SK-N-SH (cell line): ENCODE data around the gene UBE4B. TPM values are rescaled to one million over a fixed set of nuclear protein-coding genes. Genes with fewer than 3 reads are reported as not detected.
A peak's percentile ranks its signal among the peaks of the same experiment; 100 is the strongest.

ENCODE experiments used
- CTCF ChIA-PET: fragments of 300-600, 350-600 bp; formaldehyde crosslinking; extraction: SDS; loops from one replicate; lab custom pipeline; 2021; lab: Yijun Ruan, JAX
- POLR2A ChIA-PET: fragments of 350-600 bp; sonication (Branson Sonifier 250); formaldehyde crosslinking; extraction: SDS; loops from one replicate; lab custom pipeline; 2020; ENCODE audit warnings: antibody characterized with exemption, inconsistent platforms; lab: Yijun Ruan, JAX
- DNase-seq: peaks from one replicate; pipeline ENCODE4 v3.0.0; 2012
- H2AFZ ChIP-seq: fragments of 200-600 bp; sonication (generic); 2 replicates; pipeline ENCODE4 v1.8.1; 2016; ENCODE audit warnings: antibody characterized with exemption, mild to moderate bottlenecking, low read depth
- H3F3A ChIP-seq: fragments of 200-600 bp; sonication (generic); replicated peaks from 2 replicates; pipeline ENCODE3; 2016; ENCODE audit warnings: antibody characterized with exemption, mild to moderate bottlenecking; ENCODE audit not compliant: insufficient read depth
- H3K27ac ChIP-seq, 2 experiments: fragments of 200-500 bp in 1 of 2; fragments of 200-600 bp in 1 of 2; sonication (Bioruptor generic) in 1 of 2; sonication (generic), shearing (Covaris generic) in 1 of 2; 2 replicates each; pipeline versions ENCODE4 v1.5.1 to v1.6.1; 2014 to 2016; ENCODE audit warnings: low read depth in 2 of 2, inconsistent platforms in 1 of 2, low read length in 1 of 2, mild to moderate bottlenecking in 1 of 2, mixed read lengths in 1 of 2
- H3K27me3 ChIP-seq: fragments of 200-600 bp; sonication (generic), shearing (Covaris generic); 2 replicates; pipeline ENCODE4 v1.6.1; 2016; ENCODE audit warnings: mixed run types; ENCODE audit not compliant: insufficient read depth
- H3K36me3 ChIP-seq, 2 experiments: fragments of 200-500 bp in 1 of 2; fragments of 200-600 bp in 1 of 2; sonication (Bioruptor generic) in 1 of 2; sonication (generic) in 1 of 2; replicated peaks in 1 of 2; 2 replicates each; pipeline versions ENCODE3 to v1.5.1; 2014 to 2016; ENCODE audit warnings: low read length in 1 of 2, mild to moderate bottlenecking in 1 of 2; ENCODE audit not compliant: insufficient read depth in 2 of 2, control insufficient read depth in 1 of 2
- H3K4me1 ChIP-seq, 2 experiments: fragments of 200-500 bp in 1 of 2; fragments of 200-600 bp in 1 of 2; sonication (Bioruptor generic) in 1 of 2; sonication (generic), shearing (Covaris generic) in 1 of 2; 2 replicates each; pipeline versions ENCODE4 v1.5.1 to v1.6.1; 2014 to 2016; ENCODE audit warnings: low read depth in 1 of 2, low read length in 1 of 2, mixed run types in 1 of 2; ENCODE audit not compliant: insufficient read depth in 2 of 2, control insufficient read depth in 1 of 2
- H3K4me2 ChIP-seq: fragments of 200-600 bp; sonication (generic), shearing (Covaris generic); 2 replicates; pipeline ENCODE4 v1.6.1; 2017; ENCODE audit warnings: mixed run types
- H3K4me3 ChIP-seq, 2 experiments: fragments of 200-500 bp in 1 of 2; fragments of 200-600 bp in 1 of 2; sonication (Bioruptor generic) in 1 of 2; sonication (generic), shearing (Covaris generic) in 1 of 2; 2 replicates each; pipeline versions ENCODE4 v1.5.1 to v1.8.1; 2014 to 2016; ENCODE audit warnings: low read depth in 2 of 2, inconsistent platforms in 1 of 2, low read length in 1 of 2, mild to moderate bottlenecking in 1 of 2, mixed read lengths in 1 of 2, moderate library complexity in 1 of 2
- H3K79me2 ChIP-seq: fragments of 200-600 bp; sonication (generic); 2 replicates; pipeline ENCODE4 v1.8.1; 2017; ENCODE audit warnings: mild to moderate bottlenecking; ENCODE audit not compliant: insufficient read depth
- H3K9ac ChIP-seq: fragments of 200-600 bp; sonication (generic); 2 replicates; pipeline ENCODE4 v1.6.1; 2017; ENCODE audit warnings: mixed run types
- H3K9me2 ChIP-seq: fragments of 200-600 bp; sonication (generic); 2 replicates; pipeline ENCODE4 v1.6.1; 2017; ENCODE audit warnings: mixed run types
- H3K9me3 ChIP-seq: fragments of 200-600 bp; sonication (generic); 2 replicates; pipeline ENCODE4 v1.6.1; 2017; ENCODE audit warnings: mixed run types, mild to moderate bottlenecking, moderate library complexity
- H4K20me1 ChIP-seq: fragments of 200-600 bp; sonication (generic); 2 replicates; pipeline ENCODE4 v1.6.1; 2017; ENCODE audit warnings: mild to moderate bottlenecking, mixed run types; ENCODE audit not compliant: insufficient read depth
- ELF1 ChIP-seq: IDR thresholded peaks from 2 replicates; pipeline ENCODE4 v1.4.0; 2012
- FOSL2 ChIP-seq: IDR thresholded peaks from 2 replicates; pipeline ENCODE4 v1.4.0; 2012; ENCODE audit warnings: low read depth, mild to moderate bottlenecking, moderate library complexity, borderline replicate concordance
- FOXJ3 ChIP-seq: sonication (generic); formaldehyde crosslinking; IDR thresholded peaks from 2 replicates; pipeline ENCODE4 v1.5.1; 2020; ENCODE audit warnings: mild to moderate bottlenecking, missing genetic modification reagents
- IRF3 ChIP-seq: fragments of 150-350 bp; IDR thresholded peaks from 2 replicates; pipeline ENCODE4 v1.6.1; 2016; ENCODE audit warnings: mild to moderate bottlenecking, low read depth, low read length
- MAX ChIP-seq: IDR thresholded peaks from 2 replicates; pipeline ENCODE4 v1.4.0; 2012; ENCODE audit warnings: low read depth
- MEF2A ChIP-seq: IDR thresholded peaks from 2 replicates; pipeline ENCODE4 v1.4.0; 2012; ENCODE audit warnings: low read depth, borderline replicate concordance
- MXI1 ChIP-seq: IDR thresholded peaks from 2 replicates; pipeline ENCODE4 v1.6.1; 2012; ENCODE audit warnings: mild to moderate bottlenecking, low read depth, low read length, improper control_type of control experiment
- NFIC ChIP-seq: IDR thresholded peaks from 2 replicates; pipeline ENCODE4 v1.4.0; 2012; ENCODE audit warnings: borderline replicate concordance
- NRF1 ChIP-seq: IDR thresholded peaks from 2 replicates; pipeline ENCODE4 v1.6.1; 2012; ENCODE audit warnings: low read depth, mild to moderate bottlenecking, low read length
- PBX3 ChIP-seq: IDR thresholded peaks from 2 replicates; pipeline ENCODE4; 2012
- POLR2AphosphoS5 ChIP-seq: IDR thresholded peaks from 2 replicates; pipeline ENCODE4 v1.6.1; 2012; ENCODE audit warnings: low read depth, low read length
- RCOR1 ChIP-seq: fragments of 150-350 bp; IDR thresholded peaks from 2 replicates; pipeline ENCODE4 v1.6.1; 2017; ENCODE audit warnings: antibody characterized with exemption, low read length
- RFX5 ChIP-seq: IDR thresholded peaks from 2 replicates; pipeline ENCODE4 v1.6.1; 2012; ENCODE audit warnings: mild to moderate bottlenecking, improper control_type of control experiment, low read length
- RXRA ChIP-seq: IDR thresholded peaks from 2 replicates; pipeline ENCODE4 v1.4.0; 2012; ENCODE audit warnings: low read depth, mild to moderate bottlenecking, borderline replicate concordance
- SMC3 ChIP-seq: IDR thresholded peaks from 2 replicates; pipeline ENCODE4 v1.6.1; 2012; ENCODE audit warnings: low read depth, low read length, improper control_type of control experiment
- TAF1 ChIP-seq: IDR thresholded peaks from 2 replicates; pipeline ENCODE4 v1.6.1; 2012; ENCODE audit warnings: low read depth, mild to moderate bottlenecking, low read length, moderate library complexity, borderline replicate concordance
- TCF12 ChIP-seq: IDR thresholded peaks from 2 replicates; pipeline ENCODE4 v1.4.0; 2012
- TEAD4 ChIP-seq: IDR thresholded peaks from 2 replicates; pipeline ENCODE4 v1.4.0; 2012; ENCODE audit warnings: mild to moderate bottlenecking, borderline replicate concordance; ENCODE audit not compliant: insufficient read depth
- USF2 ChIP-seq: fragments of 150-350 bp; IDR thresholded peaks from 2 replicates; pipeline ENCODE4 v1.6.1; 2017; ENCODE audit warnings: antibody characterized with exemption, low read length, low read depth, borderline replicate concordance
- YY1 ChIP-seq: IDR thresholded peaks from 2 replicates; pipeline ENCODE4 v1.4.0; 2012; ENCODE audit warnings: low read depth, mild to moderate bottlenecking
- ZBTB33 ChIP-seq: IDR thresholded peaks from 2 replicates; pipeline ENCODE4 v1.4.0; 2012; ENCODE audit warnings: low read depth, borderline replicate concordance
- WGBS: methylation state at CpG from one replicate; pipeline ENCODE4 v1.1.6; 2017; ENCODE audit warnings: low lambda C conversion rate; 5-methylcytosine and 5-hydroxymethylcytosine counted together
- polyA plus RNA-seq, 3 experiments: library from polyadenylated mRNA; depleted of rRNA; stranded (reverse); fragments of >200 nt; gene quantifications; 2 replicates each; pipeline ENCODE4 v1.2.3, GENCODE V29; 2012

UBE4B gene
- polyA plus RNA-seq, 1 of the 3 experiments (the other 2 are of a cell fraction), result 19.1 TPM

- TF ChIP-seq ZBTB33 (no peak), RCOR1 (no peak), YY1 (no peak), TCF12 (no peak), FOXJ3 (no peak), ELF1 (no peak), FOSL2 (no peak)
Observed at GRCh38 chr1:10212476-10212875, 179.7 kb downstream of the UBE4B start (continued).

GRCh38 chr1:10213186-10213705 is 180.5 kb downstream of the UBE4B start:
- H3K27ac ChIP-seq, result peak overlapping the region; percentile 64 to 92; a peak in 2 of 4 replicates

More at GRCh38 chr1:10213186-10213705, 180.5 kb downstream of the UBE4B start:
- POLR2A ChIA-PET, result no interaction called here
- Histone ChIP-seq H3K27me3 (no peaks in the 10 kb centered on the region), H3K9me3 (no peaks in the 10 kb centered on the region), H3K4me1 (peaks cover 10 to 15% of the 10 kb centered on the region in 2 experiments; a peak in 3 of 4 replicates), H3K4me2 (0 out of 2 replicates have a peak overlapping the region, but pooled peaks have one; percentile 3), H2AFZ (no peak overlapping the region), H3K36me3 (no peaks in the 10 kb centered on the region), H3K79me2 (peaks cover 73% of the 10 kb centered on the region)
- 89% methylated on average over 3 of the region's 3 CpGs for WGBS
- DNase-seq, result no peak
- TF ChIP-seq ELF1 (no peak), RXRA (no peak), NFIC (no peak), POLR2AphosphoS5 (no peak), ZBTB33 (no peak), MXI1 (no peak), TEAD4 (no peak), RCOR1 (no peak), RFX5 (no peak), PBX3 (no peak), USF2 (no peak), FOXJ3 (no peak), MAX (no peak), MEF2A (no peak), IRF3 (no peak), SMC3 (no peak), NRF1 (no peak), TAF1 (no peak)
- TF ChIP-seq, all 33 proteins: peak for 0
- Histone ChIP-seq H3K4me3 (no peak overlapping the region), H3F3A (peaks cover 26% of the 10 kb centered on the region), H4K20me1 (peaks cover 60% of the 10 kb centered on the region), H3K9me2 (no peaks in the 10 kb centered on the region), H3K9ac (no peak overlapping the region)
- CTCF ChIA-PET, result interaction anchor here (1.0 kb wide), 1 partner anchor 96 kb away, joined by 3 read pairs; no protein-coding TSS in a partner anchor
